NT2/D1 (cell line): ENCODE data around the gene IMPA2.
"Not testable (repeated sequence)": the region's sequence is repeated elsewhere in the genome, so short reads cannot be mapped to it uniquely, and the experiment has no call there.

ENCODE experiments used
- SUZ12 ChIP-seq: IDR thresholded peaks from 2 replicates; pipeline ENCODE4 v1.6.1; 2011; ENCODE audit not compliant: insufficient read length, insufficient read depth; ENCODE audit errors: extremely low read depth
- YY1 ChIP-seq: IDR thresholded peaks from 2 replicates; pipeline ENCODE4 v1.6.1; 2011; ENCODE audit not compliant: insufficient read length, insufficient read depth

GRCh38 chr18:12077994-12078393 lies 96.7 kb downstream of the IMPA2 start:
- not testable (repeated sequence) for TF ChIP-seq SUZ12, YY1
